Stimulated activated CD8-positive, alpha-beta memory T cell treated with anti-CD3 and anti-CD28 coated beads, Interleukin-4, amount 100 ng/mL, for 24 hours (primary cell): ENCODE data around the gene HCRTR1.

Experiments
- DNase-seq: peaks from one replicate; pipeline ENCODE4 v3.0.0-alpha.2; 2020; ENCODE audit warnings: low read depth

Gene HCRTR1

DNA sequence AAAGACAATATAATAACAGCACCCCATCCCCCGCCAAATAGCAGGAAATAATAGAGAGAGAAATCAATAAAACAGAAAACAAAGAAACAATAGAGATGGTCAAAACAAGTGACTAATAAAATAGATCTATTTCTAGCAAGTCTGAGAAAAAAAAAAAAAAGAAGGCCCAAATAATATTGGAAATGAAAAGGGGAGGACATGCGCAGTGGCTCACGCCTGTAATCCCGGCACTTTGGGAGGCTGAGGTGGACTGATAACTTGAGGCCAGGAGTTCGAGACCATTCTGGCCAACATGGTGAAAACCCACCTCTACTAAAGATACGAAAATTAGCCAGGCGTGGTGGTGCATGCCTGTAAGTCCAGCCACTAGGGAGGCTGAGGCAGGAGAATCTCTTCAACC lies 18.5 kb upstream of the HCRTR1 start:
- DNase-seq, result no peak

DNA sequence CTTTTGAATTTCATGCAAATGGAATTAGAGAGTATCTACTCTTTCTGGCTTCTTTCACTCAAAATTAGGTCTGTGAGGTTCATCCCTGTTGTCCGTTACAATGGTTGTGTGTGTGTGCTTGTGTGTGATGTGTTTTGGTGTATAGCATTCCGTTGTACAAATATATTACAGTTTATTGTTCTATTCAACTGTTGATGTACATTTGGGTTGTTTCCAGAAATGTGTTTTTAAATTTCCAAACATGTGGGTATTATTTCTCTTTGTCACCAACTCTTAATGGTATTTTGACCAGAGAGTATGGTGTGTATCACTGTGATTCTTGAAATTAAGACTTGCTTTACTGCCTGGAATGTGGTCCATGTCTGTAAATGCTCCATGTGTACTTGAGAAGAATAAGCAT lies 16.8 kb upstream of the HCRTR1 start:
- DNase-seq, result no peak

DNA sequence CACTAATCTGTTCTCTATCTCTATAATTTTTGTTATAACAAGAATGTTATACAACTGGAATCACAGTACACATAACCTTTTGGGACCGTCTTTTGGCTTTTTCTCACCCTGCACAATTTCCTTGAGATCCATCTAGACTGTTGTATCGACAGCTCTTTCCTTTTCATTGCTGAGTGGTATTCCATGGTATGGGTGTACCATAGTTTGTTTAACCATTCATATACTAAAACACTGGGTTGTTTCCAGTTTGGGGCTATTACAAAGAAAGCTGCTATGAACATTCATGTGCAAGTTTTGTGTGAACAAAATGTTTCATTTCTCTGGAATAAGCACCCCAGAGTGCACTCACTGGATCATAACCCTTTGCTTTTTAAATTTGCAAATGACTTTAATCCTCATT lies 15.4 kb upstream of the HCRTR1 start:
- DNase-seq, result no peak

DNA sequence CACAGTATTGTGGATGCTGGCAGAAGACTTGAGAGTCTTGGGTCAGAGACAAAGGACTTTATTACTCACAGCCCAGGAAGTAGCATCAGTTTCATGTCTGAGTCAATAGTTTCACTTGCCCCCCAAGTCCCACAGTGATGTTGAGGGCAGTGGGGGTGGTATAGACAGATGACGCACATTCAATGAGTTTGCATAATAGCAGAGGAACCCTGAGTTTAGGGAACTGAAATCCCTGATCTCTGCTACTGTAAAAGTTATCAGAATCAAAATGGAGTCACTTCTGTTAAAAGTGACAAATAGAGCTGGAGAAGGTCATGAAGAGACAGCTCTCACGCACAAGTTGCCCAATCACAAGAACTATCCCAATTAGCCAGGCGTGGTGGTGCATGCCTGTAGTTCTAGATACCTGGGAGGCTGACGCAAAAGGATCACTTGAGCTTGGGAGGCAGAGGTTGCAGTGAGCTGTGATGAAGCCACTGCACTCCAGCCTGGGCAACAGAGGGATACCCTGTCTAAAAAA lies 11.5 kb upstream of the HCRTR1 start:
- peak; percentile 12 for DNase-seq

DNA sequence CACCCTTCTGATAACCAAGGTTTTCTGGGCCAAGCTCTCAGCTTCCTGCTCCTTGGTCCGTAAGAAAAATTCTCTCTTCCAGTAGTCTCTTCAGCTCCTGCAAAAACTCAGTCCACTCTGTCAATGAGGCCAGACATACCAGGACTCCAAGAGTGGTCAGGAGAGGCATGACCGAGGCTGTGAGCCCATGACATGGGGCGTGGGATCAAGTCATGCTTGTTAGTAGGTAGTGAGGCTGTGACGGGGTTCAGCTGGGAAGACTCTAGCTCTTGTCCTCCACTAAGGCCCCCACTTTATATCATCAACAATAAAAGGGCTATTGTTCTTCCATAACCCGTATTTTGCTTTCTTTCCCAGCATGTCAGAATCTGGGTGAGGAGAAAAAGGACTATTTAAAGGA lies 10.1 kb upstream of the HCRTR1 start:
- no peak for DNase-seq

DNA sequence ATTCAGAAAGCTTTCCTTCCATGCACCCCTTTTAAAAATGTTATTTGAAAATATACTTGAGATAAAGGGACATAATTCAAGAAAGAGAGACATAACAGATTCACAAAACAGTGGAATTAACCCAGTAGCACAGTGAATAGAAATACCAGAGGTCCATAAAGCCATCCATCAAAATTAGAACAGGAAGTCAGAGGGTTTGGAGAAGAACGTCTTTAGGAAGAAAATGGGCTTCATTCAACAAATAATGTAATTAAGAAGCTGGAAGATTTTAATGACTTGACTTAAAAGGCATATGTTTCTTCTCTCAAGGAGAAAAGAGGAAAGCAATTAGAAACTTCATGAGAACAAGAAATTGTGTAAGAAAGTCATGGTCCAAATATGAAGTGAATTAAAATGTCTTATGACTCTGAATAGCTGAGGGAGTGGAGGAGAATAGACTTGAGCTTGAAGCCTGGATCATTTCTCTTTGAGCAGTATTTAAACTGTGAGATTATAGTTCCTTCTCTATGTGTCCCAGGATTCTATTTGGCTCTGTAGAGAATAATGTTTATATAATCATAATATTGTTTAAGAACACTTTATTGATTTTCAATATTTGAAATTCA lies 7.9 kb upstream of the HCRTR1 start:
- DNase-seq, result no peak

DNA sequence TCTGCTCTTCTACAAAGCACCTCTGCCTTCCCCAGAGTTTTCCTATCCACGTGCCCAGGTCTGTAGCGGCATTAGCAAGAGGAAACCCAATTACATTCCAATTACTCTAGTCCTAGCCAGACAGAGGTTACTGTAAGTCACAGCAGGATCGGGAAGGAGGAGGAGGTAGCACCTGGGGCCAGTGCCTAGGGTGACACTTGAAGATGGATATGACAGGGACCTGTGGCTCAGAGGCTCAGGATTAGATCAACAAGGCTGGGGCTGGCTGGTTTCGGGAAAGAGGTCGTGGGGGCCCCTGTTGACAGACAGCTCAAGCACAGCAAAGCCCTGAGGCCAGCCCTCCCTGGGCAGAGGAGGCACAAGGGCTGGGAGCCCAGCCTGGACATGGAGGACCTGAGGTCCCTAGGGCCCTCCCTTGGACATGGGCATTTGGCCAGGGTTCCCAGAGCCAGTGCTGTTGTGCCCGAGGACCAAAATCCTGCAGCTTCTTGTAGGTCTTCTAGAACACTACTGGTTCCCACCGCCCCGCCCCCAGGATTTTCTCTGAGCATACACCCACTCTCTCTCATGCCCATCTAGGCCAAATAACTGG lies 3.0 kb upstream of the HCRTR1 start:
- no peak for DNase-seq

DNA sequence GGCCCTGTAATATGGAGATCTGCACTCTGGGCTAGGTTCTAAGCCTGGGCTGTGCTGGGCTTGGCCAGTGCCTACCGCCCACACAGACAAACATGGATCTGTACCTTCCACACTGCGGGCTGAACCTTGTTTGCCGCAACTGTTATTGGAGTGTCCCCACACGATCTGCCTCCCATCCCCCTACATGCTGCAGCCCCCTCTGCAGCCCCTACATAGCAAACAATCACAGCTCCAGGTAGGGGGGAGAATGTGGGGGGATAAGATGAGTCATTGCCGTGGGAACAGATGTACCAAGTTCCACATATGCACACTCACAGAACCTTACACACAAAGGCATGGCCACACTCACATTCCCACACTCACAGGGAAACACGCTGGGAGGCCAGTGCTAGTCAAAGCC lies 2.1 kb upstream of the HCRTR1 start:
- no peak for DNase-seq

DNA sequence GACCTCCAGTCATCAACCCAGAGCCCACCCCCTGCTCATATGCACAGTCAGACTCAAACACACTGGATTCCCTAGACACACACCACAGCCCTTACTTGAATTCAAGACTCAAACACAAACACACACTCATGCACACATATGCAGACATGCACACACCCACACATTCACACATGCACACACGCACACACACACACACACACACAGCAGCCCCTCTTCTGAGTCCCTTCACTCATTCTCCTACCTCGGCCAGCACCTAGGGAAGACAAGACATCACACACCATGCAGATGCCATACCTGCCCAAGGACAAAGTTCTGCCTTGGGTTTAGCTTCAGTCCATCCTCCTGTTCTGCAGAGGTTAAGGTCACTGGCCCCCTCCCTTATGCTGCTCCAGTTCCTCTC lies 1.6 kb upstream of the HCRTR1 start:
- no peak for DNase-seq

DNA sequence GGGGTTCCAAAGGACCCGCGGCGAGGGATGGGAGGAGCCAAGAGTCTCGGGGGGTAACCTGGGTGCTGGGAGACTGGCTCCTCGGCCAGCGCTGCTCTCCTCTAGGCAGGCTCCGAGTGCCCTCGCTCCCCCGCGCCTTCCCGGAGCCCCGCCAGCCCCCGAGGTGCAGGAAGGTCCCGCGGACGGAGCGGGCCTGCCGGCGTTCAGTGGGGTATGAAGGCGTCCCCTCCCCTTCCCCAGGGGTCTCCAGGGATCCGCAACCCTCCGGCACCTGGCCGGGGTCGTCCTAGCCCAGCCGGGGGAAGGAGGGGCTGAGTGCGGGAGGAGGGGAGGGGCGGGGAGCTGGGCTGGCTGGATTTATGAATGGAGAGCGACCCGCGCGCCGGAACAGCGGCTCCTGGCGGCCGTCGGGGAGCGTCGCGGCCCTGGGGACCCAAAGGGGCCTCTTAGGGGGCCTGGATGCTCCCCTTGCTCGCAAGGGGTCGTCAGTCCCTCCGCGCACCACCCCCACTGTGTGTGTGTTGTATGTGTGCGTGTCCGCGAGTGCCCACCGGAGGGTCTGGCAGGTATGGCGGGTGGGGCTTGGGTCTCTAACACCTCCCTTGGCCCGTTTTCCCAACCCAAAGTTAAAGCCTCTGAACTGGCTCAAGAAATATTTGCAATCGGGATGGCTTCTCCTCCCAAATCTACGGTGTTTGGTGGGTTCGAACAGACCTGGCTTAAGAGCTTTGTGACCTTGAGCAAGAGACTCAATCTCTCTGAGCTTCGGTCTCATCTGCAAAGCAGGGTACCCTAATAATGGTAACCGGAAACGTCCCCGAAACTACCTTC lies 642 bp downstream of the HCRTR1 start:
- DNase-seq, result peak; percentile 40

DNA sequence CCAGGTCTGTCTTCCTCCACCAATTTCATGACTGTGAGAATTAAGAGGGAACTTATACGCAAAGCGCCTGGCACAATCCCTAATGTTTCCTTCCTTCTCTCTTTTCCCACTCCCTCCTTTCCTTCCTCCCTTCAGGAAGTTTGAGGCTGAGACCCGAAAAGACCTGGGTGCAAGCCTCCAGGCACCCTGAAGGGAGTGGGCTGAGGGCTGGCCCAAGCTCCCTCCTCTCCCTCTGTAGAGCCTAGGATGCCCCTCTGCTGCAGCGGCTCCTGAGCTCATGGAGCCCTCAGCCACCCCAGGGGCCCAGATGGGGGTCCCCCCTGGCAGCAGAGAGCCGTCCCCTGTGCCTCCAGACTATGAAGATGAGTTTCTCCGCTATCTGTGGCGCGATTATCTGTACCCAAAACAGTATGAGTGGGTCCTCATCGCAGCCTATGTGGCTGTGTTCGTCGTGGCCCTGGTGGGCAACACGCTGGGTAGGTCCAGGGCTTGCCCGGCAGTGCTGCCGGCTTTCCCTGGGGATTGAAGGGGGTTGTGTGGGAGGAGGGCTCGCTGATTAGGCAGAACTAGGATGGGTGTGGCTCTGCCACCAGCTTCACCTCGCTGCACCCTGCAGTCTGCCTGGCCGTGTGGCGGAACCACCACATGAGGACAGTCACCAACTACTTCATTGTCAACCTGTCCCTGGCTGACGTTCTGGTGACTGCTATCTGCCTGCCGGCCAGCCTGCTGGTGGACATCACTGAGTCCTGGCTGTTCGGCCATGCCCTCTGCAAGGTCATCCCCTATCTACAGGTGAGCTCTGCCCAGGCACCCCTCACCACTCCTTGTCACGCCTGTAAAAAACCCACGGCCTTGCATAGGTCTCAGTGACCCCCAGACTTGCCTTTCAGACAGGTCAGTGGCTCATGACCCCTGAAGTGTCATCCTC lies 1.7 kb downstream of the HCRTR1 start:
- DNase-seq, result no peak

DNA sequence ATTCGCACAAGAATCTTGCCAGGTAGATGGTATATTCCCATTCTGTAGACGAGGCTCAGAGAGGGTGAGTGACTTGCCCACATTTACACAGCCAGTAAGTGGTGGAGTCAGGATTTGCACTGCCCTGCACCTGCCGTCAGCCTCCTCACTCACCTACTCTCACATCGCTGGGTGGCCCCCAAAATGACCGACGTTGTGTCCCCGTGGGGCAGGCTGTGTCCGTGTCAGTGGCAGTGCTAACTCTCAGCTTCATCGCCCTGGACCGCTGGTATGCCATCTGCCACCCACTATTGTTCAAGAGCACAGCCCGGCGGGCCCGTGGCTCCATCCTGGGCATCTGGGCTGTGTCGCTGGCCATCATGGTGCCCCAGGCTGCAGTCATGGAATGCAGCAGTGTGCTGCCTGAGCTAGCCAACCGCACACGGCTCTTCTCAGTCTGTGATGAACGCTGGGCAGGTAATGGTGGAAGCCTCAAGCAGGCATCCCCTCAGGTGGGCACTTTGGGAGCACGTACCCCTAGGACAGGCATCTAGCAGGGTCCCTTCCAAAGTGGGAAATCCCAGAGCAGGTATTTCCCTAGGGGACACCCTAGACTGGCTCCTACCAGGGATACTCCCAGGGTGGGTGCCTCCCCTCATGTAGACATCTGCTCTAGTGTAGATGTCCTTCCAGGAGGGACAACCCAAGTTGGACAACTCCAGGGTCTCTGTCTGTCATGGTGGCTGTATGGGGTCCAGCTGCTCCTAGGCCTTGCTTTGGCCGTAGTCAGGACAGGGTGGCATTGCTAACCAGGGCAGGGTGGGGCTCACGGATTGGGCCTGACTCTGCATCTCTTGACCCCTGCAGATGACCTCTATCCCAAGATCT lies 3.4 kb downstream of the HCRTR1 start:
- no peak for DNase-seq

DNA sequence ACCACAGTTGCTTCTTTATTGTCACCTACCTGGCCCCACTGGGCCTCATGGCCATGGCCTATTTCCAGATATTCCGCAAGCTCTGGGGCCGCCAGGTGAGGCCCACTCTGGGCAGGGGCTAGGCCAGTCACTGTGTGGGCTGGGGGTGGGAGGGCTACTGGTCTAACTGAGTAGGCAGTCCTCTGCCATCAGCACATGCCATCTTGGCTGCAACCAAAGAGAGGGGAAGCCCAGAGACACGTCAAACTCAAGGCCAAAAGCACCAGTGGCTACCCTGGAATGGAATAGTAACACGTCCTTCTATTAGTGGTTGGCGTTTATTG lies 4.0 kb downstream of the HCRTR1 start:
- DNase-seq, result no peak

DNA sequence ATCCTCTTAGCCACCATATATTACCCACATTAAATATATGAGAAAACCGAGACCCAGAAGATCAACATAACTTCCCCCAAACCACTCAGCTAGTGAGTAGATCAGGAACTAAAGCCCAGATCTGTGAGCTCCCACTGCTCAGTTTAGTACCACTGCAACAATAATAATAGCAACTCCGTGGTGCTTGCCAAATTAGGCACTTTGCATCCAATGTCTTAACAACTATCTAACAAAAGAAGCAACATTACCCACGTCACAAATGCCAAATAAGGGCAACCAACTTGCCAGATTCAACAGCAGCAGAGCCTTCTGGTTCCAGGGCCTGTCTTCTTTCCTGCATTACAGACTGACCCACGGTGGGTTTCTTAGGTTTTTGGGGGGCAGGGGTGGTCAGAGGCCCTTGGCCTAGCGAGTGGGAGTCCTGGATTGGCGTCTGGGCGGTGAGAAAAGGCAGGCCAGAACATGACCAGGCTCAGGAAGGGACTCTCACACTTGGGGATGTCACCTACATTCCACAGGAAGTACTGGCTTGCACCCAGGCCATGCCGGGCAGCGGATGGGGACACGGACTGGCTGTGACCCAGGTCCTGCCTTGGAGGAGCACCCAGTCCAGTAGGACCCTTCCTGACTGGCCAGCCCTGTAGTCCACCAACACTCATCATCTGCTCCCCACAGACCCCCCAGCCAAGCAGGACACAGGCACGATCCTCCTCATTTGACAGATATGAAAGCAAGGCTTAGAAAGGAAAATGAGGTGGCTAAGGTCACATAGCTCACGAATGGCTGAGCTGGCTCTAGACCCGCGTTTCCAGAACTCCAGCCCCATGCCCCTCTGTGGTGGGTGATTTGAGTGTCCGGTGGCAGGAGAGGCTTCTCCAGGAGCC lies 4.6 kb downstream of the HCRTR1 start:
- DNase-seq, result no peak

DNA sequence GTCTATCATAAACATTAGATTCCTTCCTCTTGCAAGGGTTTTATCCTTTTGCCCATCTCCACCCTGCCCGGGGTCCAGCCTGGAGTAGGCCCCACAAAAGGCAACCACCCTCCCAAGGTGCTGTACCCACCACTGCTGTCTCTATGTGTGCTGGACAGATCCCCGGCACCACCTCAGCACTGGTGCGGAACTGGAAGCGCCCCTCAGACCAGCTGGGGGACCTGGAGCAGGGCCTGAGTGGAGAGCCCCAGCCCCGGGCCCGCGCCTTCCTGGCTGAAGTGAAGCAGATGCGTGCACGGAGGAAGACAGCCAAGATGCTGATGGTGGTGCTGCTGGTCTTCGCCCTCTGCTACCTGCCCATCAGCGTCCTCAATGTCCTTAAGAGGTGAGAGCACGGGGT lies 5.9 kb downstream of the HCRTR1 start:
- DNase-seq, result no peak

DNA sequence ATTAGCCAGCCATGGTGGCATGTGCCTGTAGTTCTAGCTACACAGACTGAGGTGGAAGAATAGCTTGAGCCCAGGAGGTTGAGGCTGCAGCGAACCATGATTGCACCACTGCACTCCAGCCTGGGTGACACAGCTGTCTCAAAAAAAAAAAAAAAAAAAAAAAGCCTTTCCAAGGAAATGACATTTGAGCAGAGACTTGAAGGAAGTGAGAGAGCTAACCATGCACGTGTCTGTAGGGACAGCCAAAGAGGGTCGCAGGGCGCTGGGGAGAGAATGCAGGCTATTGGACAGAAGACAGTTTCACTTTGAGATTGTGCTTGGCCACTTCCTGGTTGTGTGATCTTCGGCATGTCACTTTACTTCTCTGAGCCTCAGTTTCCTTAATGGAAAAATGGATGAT lies 6.8 kb downstream of the HCRTR1 start:
- no peak for DNase-seq

DNA sequence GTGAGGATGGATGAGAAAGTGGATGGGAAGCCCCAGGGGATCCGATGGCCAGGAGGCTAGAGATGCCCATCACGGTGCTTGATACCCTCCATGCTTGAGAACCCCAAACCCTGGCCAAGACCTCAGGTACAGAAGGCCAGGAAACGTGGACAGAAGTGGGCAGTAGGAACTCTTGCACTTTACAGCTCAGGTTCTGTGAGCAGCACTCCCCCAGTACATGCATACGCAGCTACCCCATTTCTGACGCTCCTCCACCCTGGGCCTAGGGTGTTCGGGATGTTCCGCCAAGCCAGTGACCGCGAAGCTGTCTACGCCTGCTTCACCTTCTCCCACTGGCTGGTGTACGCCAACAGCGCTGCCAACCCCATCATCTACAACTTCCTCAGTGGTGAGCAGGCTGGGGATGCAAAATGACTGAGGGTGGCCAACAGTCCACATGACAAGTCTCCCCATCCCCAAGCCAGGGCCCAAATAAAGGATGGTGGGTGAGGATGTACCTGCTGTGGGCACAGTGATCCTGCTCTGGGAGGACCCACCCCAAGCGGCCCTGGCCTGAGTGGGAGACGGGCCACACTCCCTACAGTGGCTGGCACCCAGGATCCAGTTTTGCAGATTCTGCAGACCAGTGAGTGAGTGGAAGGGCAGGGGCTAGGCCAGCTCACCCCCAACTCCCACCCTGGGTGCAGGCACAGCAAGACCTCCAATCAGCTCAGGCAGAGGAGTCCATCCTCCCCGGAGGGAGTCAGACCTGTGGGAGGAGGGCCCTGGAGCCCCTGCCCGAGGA lies 7.4 kb downstream of the HCRTR1 start:
- DNase-seq, result no peak

DNA sequence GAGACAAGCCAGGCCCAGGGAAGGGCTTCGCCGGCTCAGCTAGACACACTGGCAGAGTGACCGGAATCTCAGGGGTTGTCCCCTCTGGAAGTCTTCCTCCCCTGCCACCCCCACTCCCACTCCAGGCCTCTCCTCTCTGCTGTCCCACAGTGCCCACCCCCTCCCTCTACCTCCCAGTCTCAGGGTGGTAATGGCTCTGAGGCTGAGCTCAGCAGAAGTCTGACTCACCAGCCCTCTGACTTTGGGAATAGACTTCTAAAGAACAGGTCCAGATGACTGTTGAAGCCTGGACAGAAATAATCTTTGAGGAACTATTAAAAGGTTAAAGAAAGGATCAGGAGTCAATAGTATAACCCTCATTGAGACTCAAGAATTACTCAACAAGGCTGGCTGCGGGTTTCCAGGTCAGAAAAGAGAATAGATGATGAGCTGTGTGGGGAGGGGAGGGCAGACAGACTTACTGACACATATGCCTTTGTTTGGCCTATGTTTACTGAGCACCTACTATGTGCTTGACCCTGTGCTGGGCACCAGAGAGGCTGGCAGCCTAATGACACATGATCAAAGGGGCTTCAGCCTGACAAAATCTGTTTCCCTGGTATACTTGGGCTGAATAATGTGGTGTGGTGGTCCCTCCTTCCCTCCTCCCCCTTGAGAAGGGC lies 8.2 kb downstream of the HCRTR1 start:
- DNase-seq, result no peak
